PC-9 (cell line): Measurements from ENCODE around the gene PPBP. TPM values are rescaled to one million over a fixed set of nuclear protein-coding genes. Genes with fewer than 3 reads are reported as not detected.

Experiments used
- BruUV-seq: library from RNA; stranded (reverse); fragments of 400-500 nt; replicated peaks from 2 replicates; lab custom pipeline; 2021; lab: Mats Ljungman, UMichigan
- CTCF ChIA-PET: fragments of 300-600 bp; sonication (Branson Sonifier 250); formaldehyde crosslinking; loops from one replicate; lab custom pipeline; 2022; ENCODE audit warnings: antibody characterized with exemption; lab: Charles Lee
- POLR2A ChIA-PET: fragments of 300-600 bp; sonication (Branson Sonifier 250); formaldehyde crosslinking; loops from one replicate; lab custom pipeline; 2022; ENCODE audit warnings: antibody characterized with exemption; ENCODE audit not compliant: unreplicated experiment; lab: Charles Lee
- DNase-seq, 2 experiments: peaks; one replicate each; pipeline versions ENCODE4 v3.0.0 to v3.0.0-alpha.2; 2015 to 2022; ENCODE audit warnings: mixed read lengths in 1 of 2
- H2AFZ ChIP-seq: fragments of 200-600 bp; sonication (generic); 2 replicates; pipeline ENCODE4 v1.8.1; 2017; ENCODE audit warnings: antibody characterized with exemption
- H3F3A ChIP-seq: fragments of 200-600 bp; sonication (generic); 2 replicates; pipeline ENCODE4 v1.8.1; 2017; ENCODE audit warnings: antibody characterized with exemption, mild to moderate bottlenecking, low read depth; ENCODE audit not compliant: insufficient read depth
- H3K27ac ChIP-seq: fragments of 200-600 bp; sonication (generic); 2 replicates; pipeline ENCODE4 v1.6.1; 2016; ENCODE audit warnings: mixed run types
- H3K27me3 ChIP-seq: fragments of 200-600 bp; sonication (generic); 2 replicates; pipeline ENCODE4 v1.6.1; 2016; ENCODE audit warnings: low read depth, mixed run types; ENCODE audit not compliant: insufficient read depth
- H3K36me3 ChIP-seq: fragments of 200-600 bp; sonication (generic); 2 replicates; pipeline ENCODE4 v1.6.1; 2016; ENCODE audit warnings: low read depth, mixed run types
- H3K4me1 ChIP-seq: fragments of 200-600 bp; sonication (generic); replicated peaks from 2 replicates; pipeline ENCODE4 v1.6.1; 2016; ENCODE audit warnings: mixed run types; ENCODE audit not compliant: insufficient read depth
- H3K4me2 ChIP-seq: fragments of 200-600 bp; sonication (generic); 2 replicates; pipeline ENCODE4 v1.6.1; 2017; ENCODE audit warnings: mixed run types
- H3K4me3 ChIP-seq: fragments of 200-600 bp; sonication (generic); 2 replicates; pipeline ENCODE4 v1.6.1; 2016; ENCODE audit warnings: mixed run types
- H3K79me2 ChIP-seq: fragments of 200-600 bp; sonication (generic); 2 replicates; pipeline ENCODE4 v1.6.1; 2017; ENCODE audit warnings: low read depth, mixed run types
- H3K9me2 ChIP-seq: fragments of 200-600 bp; sonication (generic); 2 replicates; pipeline ENCODE4 v1.8.1; 2017; ENCODE audit warnings: mild to moderate bottlenecking; ENCODE audit not compliant: insufficient read depth
- H3K9me3 ChIP-seq: fragments of 200-600 bp; sonication (generic); 2 replicates; pipeline ENCODE4 v1.8.1; 2016; ENCODE audit warnings: low read depth; ENCODE audit not compliant: insufficient read depth
- H4K20me1 ChIP-seq: fragments of 200-600 bp; sonication (generic); 2 replicates; pipeline ENCODE4 v1.8.1; 2017; ENCODE audit not compliant: insufficient read depth
- EZH2 ChIP-seq: fragments of 200-600 bp; sonication (generic); IDR thresholded peaks from 2 replicates; pipeline ENCODE4 v1.8.0; 2017; ENCODE audit warnings: antibody characterized with exemption, low read depth
- intact Hi-C: fragments of 100-400 bp; cut with micrococcal nuclease; formaldehyde crosslinking; loops from one replicate; pipeline ENCODE4 v1.10.0; 2022; ENCODE audit not compliant: unreplicated experiment
- total RNA-seq: library from RNA; stranded (reverse); gene quantifications from 2 replicates; pipeline ENCODE4 v1.2.3, GENCODE V29; 2021
- TF ChIP-seq, protein P1 (sequence below): fragments of 200-600 bp; sonication (generic); conservative IDR thresholded peaks from 2 replicates; pipeline ENCODE4 v1.6.1; 2017; ENCODE audit warnings: mixed run types, antibody characterized with exemption, mild to moderate bottlenecking, moderate library complexity

PPBP gene
- total RNA-seq, 1 experiment from 2014 or later, result not detected

DNA sequence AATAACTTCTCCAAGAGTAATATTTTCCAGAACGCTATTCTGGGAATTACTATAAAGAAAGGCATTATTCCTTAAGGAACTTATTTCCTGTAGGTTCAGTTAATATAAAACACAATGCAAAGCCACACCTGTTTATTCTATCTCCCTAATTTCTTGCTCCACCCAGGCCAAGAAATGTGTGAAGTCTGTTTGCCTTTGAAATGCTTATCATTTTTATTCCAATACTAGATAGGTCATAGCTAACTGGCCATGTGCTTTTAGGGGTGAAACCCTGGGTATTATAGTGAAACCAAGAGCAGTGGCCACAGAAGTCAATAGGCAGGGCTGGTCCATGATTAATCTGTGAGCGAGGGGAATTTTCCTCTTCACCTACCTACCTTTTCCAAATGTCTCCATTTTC is 35.7 kb upstream of the PPBP start:
- Histone ChIP-seq H3F3A (no peaks in the 10 kb centered on the region), H4K20me1 (no peaks in the 10 kb centered on the region), H2AFZ (no peak overlapping the region), H3K9me2 (no peaks in the 10 kb centered on the region), H3K9me3 (no peaks in the 10 kb centered on the region), H3K4me3 (no peak overlapping the region), H3K27ac (no peak overlapping the region), H3K27me3 (no peaks in the 10 kb centered on the region), H3K4me2 (no peak overlapping the region), H3K4me1 (no peaks in the 10 kb centered on the region), H3K36me3 (no peaks in the 10 kb centered on the region), H3K79me2 (no peaks in the 10 kb centered on the region)
- intact Hi-C loops, result no loop called here
- no TSS peak for BruUV-seq
- no peak for DNase-seq
- no peak for TF ChIP-seq EZH2
- TF ChIP-seq, protein P1, sequence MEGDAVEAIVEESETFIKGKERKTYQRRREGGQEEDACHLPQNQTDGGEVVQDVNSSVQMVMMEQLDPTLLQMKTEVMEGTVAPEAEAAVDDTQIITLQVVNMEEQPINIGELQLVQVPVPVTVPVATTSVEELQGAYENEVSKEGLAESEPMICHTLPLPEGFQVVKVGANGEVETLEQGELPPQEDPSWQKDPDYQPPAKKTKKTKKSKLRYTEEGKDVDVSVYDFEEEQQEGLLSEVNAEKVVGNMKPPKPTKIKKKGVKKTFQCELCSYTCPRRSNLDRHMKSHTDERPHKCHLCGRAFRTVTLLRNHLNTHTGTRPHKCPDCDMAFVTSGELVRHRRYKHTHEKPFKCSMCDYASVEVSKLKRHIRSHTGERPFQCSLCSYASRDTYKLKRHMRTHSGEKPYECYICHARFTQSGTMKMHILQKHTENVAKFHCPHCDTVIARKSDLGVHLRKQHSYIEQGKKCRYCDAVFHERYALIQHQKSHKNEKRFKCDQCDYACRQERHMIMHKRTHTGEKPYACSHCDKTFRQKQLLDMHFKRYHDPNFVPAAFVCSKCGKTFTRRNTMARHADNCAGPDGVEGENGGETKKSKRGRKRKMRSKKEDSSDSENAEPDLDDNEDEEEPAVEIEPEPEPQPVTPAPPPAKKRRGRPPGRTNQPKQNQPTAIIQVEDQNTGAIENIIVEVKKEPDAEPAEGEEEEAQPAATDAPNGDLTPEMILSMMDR, result no peak
- ChIA-PET CTCF (no interaction called here), POLR2A (no interaction called here)

DNA sequence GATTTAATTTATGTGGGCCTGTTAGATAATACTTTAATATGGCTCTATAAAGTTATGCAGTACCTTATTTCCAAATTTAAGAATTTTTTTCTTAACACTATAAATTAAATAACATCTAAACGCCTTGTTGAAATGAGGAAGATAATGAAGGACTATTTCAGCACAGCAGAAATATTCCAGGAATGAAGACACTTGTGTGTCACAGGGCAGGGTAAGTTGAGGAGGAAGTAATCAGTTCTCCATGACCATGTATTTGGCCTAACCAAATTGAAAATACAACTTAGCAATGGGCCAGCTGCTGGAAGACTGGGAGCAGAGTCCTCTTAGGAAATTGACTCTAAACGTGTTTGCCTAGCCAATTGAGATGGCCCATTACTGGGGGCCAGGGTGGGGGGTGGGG is 33.6 kb upstream of the PPBP start:
- H3K27ac ChIP-seq, result no peak overlapping the region
- no peaks in the 10 kb centered on the region for H3K36me3 ChIP-seq
- H3K9me2 ChIP-seq, result no peaks in the 10 kb centered on the region
- no peaks in the 10 kb centered on the region for H3F3A ChIP-seq
- H3K4me3 ChIP-seq, result no peak overlapping the region
- TF ChIP-seq EZH2, result no peak
- TF ChIP-seq, protein P1, result no peak
- H3K9me3 ChIP-seq, result no peaks in the 10 kb centered on the region
- H2AFZ ChIP-seq, result no peak overlapping the region
- no peaks in the 10 kb centered on the region for H3K27me3 ChIP-seq
- no peaks in the 10 kb centered on the region for H3K4me1 ChIP-seq
- ChIA-PET POLR2A (no interaction called here), CTCF (no interaction called here)
- no TSS peak for BruUV-seq
- no peaks in the 10 kb centered on the region for H3K79me2 ChIP-seq
- no peaks in the 10 kb centered on the region for H4K20me1 ChIP-seq
- intact Hi-C loops, result no loop called here
- no peak overlapping the region for H3K4me2 ChIP-seq
- DNase-seq, result no peak

DNA sequence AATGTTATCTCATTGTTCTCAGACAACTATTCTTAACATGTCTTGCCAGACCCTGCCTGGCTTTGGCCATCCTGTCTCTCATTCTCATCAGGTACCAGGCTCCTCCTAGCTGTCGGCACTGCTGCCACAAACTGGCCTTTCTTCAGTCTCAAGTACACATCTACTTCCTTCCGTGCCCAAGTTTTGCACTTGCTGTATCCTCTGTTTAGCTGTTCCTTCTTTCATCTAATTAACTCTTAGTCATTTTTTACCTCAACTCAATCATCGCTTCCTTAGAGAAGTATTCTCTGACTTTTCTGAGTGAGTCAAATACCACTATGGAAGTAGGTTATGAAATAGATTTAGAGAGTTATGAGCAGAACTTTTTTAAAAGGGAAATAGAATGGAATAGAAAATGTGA is 30.8 kb upstream of the PPBP start:
- Histone ChIP-seq H3K4me1 (no peaks in the 10 kb centered on the region), H3F3A (no peaks in the 10 kb centered on the region), H3K4me2 (no peak overlapping the region), H3K27ac (no peak overlapping the region), H3K9me3 (no peaks in the 10 kb centered on the region), H3K9me2 (no peaks in the 10 kb centered on the region), H3K27me3 (no peaks in the 10 kb centered on the region), H3K36me3 (no peaks in the 10 kb centered on the region), H4K20me1 (no peaks in the 10 kb centered on the region), H2AFZ (no peak overlapping the region), H3K79me2 (no peaks in the 10 kb centered on the region), H3K4me3 (no peak overlapping the region)
- no peak for TF ChIP-seq EZH2
- TF ChIP-seq, protein P1, result no peak
- ChIA-PET POLR2A (no interaction called here), CTCF (no interaction called here)
- BruUV-seq, result no TSS peak
- intact Hi-C loops, result no loop called here
- DNase-seq, result no peak
